ENCODE results near the gene AVL9.
"Not testable (repeated sequence)": the region's sequence is repeated elsewhere in the genome, so short reads cannot be mapped to it uniquely, and the experiment has no call there.

The AVL9 gene

GRCh38 chr7:32495298-32496051 lies at the start of gene AVL9:
Gene AVL9, plus strand, starts transcription at chr7:32495489. Its CDS starts 221 bp downstream, at chr7:32495710.
- DNase-seq (ENCODE audit: low read depth in 2 of 2), result peak; percentile 98

- DNase-seq (ENCODE audit: low read depth in 2 of 2), result no peak
These were observed 48.1 kb upstream of the AVL9 start for GRCh38 chr7:32447218-32447617.

DNA sequence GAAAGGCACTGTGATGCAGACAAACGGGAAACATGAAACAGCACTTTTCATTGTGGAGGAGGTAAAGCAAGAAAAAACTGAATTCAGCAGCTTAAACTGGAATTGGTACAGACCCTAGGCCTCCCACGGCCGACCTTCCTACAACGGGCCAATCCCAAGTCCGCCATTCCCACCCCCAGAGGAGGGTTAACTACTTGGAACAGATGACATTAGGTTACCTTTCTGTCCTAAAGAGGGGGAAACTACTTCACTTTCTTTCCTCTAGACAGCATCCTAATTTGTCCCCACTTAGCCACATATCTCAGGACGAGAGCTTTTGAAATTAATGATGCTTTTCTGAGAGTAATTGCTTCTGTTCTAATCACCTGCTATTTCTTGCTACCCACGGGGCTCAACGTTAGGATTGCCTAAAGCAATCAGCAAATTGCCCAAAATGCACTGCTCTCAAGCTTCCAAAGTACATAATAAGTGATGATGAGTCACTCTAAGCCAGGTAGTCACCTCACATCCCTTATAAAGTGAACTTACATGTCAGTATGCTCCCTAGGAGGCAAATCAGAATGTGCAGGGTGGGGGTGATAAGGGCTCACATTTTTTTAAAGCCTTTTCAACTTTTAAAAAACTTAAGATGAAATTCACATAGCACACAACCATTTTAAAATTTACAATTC lies 41.8 kb upstream of the AVL9 start:
- no peak for DNase-seq (ENCODE audit: low read depth in 2 of 2)

- no peak for DNase-seq (ENCODE audit: low read depth in 2 of 2)
These were observed 37.3 kb upstream of the AVL9 start for GRCh38 chr7:32458025-32458424.

DNA sequence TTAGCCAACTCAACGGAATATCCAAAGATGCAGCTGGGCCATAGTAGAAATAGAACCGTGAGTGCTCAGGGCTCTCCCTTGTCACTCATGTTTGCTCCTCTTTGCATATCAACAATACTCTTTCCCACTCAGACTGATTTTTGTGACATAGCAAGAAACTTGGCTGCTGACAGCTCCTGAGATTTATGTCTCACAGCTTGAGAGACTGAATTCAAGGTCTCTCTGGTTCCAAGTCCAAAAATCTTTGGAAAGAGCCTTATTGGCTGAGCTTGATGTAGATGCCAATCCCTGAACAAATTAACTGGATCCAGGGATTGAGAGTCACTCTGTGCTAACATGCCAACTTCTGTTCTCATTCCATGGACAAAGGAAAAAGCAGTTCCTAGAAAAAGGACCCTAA lies 35.5 kb upstream of the AVL9 start:
- no peak for DNase-seq (ENCODE audit: low read depth in 2 of 2)

- DNase-seq (ENCODE audit: low read depth in 2 of 2), result no peak
These were observed 33.8 kb upstream of the AVL9 start for GRCh38 chr7:32461484-32461883.

- no peak for DNase-seq (ENCODE audit: low read depth in 2 of 2)
These were observed 32.8 kb upstream of the AVL9 start for GRCh38 chr7:32462451-32462850.

GRCh38 chr7:32462977-32463376 lies 32.3 kb upstream of the AVL9 start:
- no peak for DNase-seq (ENCODE audit: low read depth in 2 of 2)

DNA sequence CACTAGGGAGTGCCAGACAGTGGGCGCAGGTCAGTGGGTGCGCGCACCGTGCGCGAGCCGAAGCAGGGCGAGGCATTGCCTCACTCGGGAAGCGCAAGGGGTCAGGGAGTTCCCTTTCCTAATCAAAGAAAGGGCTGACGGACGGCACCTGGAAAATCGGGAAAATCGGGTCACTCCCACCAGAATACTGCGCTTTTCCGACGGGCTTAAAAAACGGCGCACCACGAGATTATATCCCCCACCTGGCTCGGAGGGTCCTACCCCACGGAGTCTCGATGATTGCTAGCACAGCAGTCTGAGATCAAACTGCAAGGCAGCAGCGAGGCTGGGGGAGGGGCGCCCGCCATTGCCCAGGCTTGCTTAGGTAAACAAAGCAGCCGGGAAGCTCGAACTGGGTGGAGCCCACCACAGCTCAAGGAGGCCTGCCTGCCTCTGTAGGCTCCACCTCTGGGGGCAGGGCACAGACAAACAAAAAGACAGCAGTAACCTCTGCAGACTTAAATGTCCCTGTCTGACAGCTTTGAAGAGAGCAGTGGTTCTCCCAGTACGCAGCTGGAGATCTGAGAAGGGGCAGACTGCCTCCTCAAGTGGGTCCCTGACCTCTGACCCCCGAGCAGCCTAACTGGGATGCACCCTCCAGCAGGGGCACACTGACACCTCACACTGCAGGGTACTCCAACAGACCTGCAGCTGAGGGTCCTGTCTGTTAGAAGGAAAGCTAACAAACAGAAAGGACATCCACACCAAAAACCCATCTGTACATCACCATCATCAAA lies 30.5 kb upstream of the AVL9 start:
- not testable (repeated sequence) for DNase-seq (ENCODE audit: low read depth in 2 of 2)

DNA sequence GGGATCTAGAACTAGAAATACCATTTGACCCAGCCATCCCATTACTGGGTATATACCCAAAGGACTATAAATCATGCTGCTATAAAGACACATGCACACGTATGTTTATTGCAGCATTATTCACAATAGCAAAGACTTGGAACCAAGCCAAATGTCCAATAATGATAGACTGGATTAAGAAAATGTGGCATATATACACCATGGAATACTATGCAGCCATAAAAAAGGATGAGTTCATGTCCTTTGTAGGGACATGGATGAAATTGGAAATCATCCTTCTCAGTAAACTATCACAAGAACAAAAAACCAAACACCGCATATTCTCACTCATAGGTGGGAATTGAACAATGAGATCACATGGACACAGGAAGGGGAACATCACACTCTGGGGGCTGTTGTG lies 25.3 kb upstream of the AVL9 start:
- not testable (repeated sequence) for DNase-seq (ENCODE audit: low read depth in 2 of 2)

DNA sequence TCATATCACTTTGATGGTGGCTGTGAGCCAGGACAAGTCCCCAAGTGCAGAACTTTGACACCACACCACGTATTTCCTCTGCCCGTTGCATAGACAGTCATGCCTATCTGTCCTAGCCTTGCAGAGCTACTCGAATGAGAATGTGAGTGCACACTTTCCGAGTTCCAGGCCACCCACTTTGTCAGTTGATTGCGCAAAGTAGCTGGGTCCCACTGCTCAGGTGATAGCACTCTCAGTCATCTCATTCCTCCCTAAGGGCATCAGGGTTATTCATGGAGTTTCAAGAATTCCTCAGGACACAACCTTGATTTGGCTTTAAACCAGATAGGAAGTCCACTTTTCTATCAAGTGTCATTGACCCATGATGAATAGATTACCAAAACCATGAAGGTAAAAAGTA lies 24.4 kb upstream of the AVL9 start:
- no peak for DNase-seq (ENCODE audit: low read depth in 2 of 2)

DNA sequence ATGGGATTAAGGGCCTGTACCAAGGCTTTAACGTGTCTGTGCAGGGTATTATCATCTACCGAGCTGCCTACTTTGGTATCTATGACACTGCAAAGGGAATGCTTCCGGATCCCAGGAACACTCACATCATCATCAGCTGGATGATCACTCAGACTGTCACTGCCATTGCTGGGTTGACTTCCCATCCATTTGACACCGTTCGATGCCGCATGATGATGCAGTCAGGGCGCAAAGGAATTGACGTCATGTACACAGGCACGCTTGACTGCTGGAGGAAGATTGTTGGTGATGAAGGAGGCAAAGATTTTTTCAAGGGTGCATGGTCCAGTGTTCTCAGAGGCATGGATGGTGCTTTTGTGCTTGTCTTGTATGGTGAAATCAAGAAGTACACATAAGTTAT lies 23.3 kb upstream of the AVL9 start:
- no peak for DNase-seq (ENCODE audit: low read depth in 2 of 2)

GRCh38 chr7:32474008-32474407 lies 21.3 kb upstream of the AVL9 start:
- DNase-seq (ENCODE audit: low read depth in 2 of 2), result no peak

GRCh38 chr7:32476816-32477648 lies 18.3 kb upstream of the AVL9 start:
- DNase-seq (ENCODE audit: low read depth in 2 of 2), result no peak

DNA sequence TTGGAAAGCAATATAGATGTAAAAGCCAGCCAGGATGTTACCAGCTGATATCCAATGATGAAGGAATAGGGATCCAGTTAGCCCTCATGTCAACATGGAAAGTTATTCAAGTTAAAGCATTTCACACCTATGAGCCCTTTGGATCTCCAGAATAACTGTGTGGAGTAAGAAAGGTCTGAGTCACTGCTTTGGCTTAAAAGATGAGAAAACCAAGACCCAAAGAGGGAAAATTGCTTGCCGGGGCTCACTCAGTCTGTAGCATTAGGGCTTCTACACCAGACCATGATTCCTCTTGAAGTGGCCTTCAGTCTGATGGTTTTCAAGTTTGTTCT lies 17.7 kb upstream of the AVL9 start:
- DNase-seq (ENCODE audit: low read depth in 2 of 2), result no peak

DNA sequence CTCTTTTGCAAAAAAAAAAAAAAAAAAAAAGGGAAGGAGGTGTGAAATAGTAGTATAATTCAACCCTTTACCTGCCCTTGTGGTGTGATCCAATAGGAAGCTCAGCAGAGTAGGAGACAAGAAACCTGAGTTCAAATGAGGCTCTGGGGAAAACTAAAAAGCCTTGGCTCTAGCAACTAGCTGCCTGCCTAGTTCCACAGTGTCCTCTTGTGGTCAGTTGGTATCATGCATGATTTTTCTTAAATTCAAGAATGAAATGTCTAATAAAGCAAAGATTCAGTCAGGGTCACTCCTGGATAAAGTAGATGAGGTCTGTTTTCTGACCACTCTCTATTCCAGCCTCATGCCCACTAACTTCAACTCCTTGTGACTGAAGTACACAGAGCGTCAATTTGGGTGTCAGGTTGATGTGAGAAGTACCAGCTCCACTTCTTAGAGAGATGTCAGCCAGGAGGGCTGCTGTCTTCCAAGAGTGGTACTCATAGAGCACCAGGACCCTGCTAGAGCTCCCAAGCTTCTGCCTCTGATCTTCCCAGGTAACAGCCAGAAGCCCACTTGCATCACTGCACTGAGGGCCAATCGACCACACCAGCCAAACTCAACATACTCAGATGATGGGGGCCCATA lies 15.6 kb upstream of the AVL9 start:
- DNase-seq (ENCODE audit: low read depth in 2 of 2), result no peak

GRCh38 chr7:32481176-32481575 lies 14.1 kb upstream of the AVL9 start:
- no peak for DNase-seq (ENCODE audit: low read depth in 2 of 2)

GRCh38 chr7:32481921-32482320 lies 13.4 kb upstream of the AVL9 start:
- no peak for DNase-seq (ENCODE audit: low read depth in 2 of 2)

GRCh38 chr7:32489788-32490126 lies 5.5 kb upstream of the AVL9 start:
- DNase-seq (ENCODE audit: low read depth in 2 of 2), result no peak

DNA sequence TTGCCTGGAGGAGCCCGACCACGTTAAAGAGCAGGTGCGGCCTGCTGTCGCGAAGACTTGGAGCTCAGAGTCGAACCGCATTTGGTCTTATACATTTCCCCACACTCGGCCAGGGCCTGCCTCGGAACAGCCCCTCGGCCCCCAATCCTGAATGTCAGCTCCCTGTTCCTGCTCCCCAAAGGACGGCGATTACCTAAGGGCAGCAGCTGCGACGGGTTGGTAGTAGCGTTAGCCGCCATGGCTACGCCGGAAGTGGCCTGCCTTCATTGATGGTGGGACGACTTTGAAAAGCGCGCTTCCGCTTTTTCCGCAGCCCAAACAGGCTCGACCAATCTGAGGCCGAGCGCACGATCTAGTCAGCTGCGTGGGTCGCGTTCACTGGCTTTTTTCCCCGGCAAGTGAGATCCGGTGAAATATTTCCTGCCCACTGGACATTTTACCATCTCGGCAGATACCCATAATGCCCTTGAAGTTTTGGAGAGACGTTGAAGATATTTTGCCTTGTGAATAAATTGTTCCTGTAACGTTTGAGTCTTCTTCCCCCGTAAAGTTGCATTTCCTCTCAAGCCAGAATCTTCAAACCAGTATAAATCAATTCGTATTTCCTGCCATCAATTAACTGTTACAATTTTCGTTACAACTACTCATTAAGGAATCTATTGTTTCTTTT lies 5.0 kb upstream of the AVL9 start, which contains the start of gene LSM5:
LSM5 (minus strand) TSS at position 254 of the 670 bp plus-strand sequence; CDS start at position 239, 15 bp downstream.
- DNase-seq (ENCODE audit: low read depth in 2 of 2), result peak; percentile 75 to 82

DNA sequence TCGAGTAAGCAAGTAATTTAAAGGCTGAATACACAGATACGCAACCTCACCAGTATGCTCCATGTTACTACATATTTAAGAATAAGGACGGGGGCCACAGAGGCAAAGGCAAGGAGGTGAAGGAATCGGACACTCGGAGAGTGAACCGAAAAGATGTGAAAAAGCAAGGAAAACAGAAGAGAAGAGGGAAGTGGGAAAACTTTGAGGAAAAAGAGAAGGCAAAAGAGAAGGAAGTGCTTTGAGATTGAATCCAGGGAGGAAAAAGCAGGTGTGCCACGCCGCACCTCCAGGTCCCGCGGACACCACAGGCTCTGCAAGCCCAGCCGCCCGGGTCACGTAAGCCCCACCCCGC lies 367 bp upstream of the AVL9 start:
- no peak for DNase-seq (ENCODE audit: low read depth in 2 of 2)
